OCI-LY1 (cell line): ENCODE results near the gene CASQ2.

Experiments used
- H2AFZ ChIP-seq: fragments of 200-600 bp; sonication (generic), shearing (Covaris generic); 2 replicates; pipeline ENCODE4 v1.6.0; 2014; ENCODE audit warnings: antibody characterized with exemption, mild to moderate bottlenecking, low read length
- H3F3A ChIP-seq: fragments of 200-600 bp; sonication (generic), shearing (Covaris generic); 2 replicates; pipeline ENCODE4 v1.6.0; 2014; ENCODE audit warnings: mild to moderate bottlenecking, antibody characterized with exemption, low read length, moderate library complexity; ENCODE audit not compliant: insufficient read depth
- H3K27ac ChIP-seq: fragments of 200-600 bp; sonication (generic); 2 replicates; pipeline ENCODE4 v1.5.1; 2014; ENCODE audit warnings: low read length, mixed run types, mild to moderate bottlenecking, low read depth; ENCODE audit not compliant: poor library complexity, severe bottlenecking
- H3K27me3 ChIP-seq: fragments of 200-600 bp; sonication (generic); 2 replicates; pipeline ENCODE4 v1.6.0; 2014; ENCODE audit warnings: antibody characterized with exemption, mild to moderate bottlenecking, low read length, moderate library complexity; ENCODE audit not compliant: insufficient read depth
- H3K36me3 ChIP-seq: fragments of 200-600 bp; sonication (generic); 2 replicates; pipeline ENCODE4 v1.6.1; 2014; ENCODE audit warnings: mild to moderate bottlenecking, antibody characterized with exemption, low read length, moderate library complexity, mixed read lengths; ENCODE audit not compliant: insufficient read depth
- H3K4me1 ChIP-seq: fragments of 200-600 bp; sonication (generic); 2 replicates; pipeline ENCODE4 v1.5.1; 2014; ENCODE audit warnings: mild to moderate bottlenecking, low read length, moderate library complexity; ENCODE audit not compliant: insufficient read depth, severe bottlenecking
- H3K4me2 ChIP-seq: fragments of 200-600 bp; sonication (generic), shearing (Covaris generic); 2 replicates; pipeline ENCODE4 v1.6.1; 2014; ENCODE audit warnings: low read length
- H3K4me3 ChIP-seq: fragments of 200-600 bp; sonication (generic); 2 replicates; pipeline ENCODE4 v1.5.1; 2014; ENCODE audit warnings: low read length, low read depth, mild to moderate bottlenecking, mixed read lengths; ENCODE audit not compliant: poor library complexity, severe bottlenecking
- H3K79me2 ChIP-seq: fragments of 200-600 bp; shearing (Covaris generic); 2 replicates; pipeline ENCODE4 v1.6.1; 2016; ENCODE audit warnings: mixed run types, low read length, mixed read lengths; ENCODE audit not compliant: insufficient read depth
- H3K9ac ChIP-seq: fragments of 200-600 bp; sonication (generic), shearing (Covaris generic); 2 replicates; pipeline ENCODE4 v1.6.1; 2014; ENCODE audit warnings: mild to moderate bottlenecking, low read length, mixed read lengths
- H3K9me2 ChIP-seq: fragments of 200-600 bp; sonication (generic), shearing (Covaris generic); 2 replicates; pipeline ENCODE4 v1.6.1; 2014; ENCODE audit warnings: low read depth, mild to moderate bottlenecking, low read length, mixed read lengths
- H3K9me3 ChIP-seq: fragments of 200-600 bp; shearing (Covaris generic); 2 replicates; pipeline ENCODE4 v1.6.1; 2014; ENCODE audit warnings: low read length, mixed read lengths
- H4K20me1 ChIP-seq: fragments of 200-600 bp; sonication (generic), shearing (Covaris generic); 2 replicates; pipeline ENCODE4 v1.6.0; 2016; ENCODE audit warnings: mild to moderate bottlenecking, low read length; ENCODE audit not compliant: insufficient read depth
- CTCF ChIP-seq: fragments of 200-600 bp; sonication (generic), shearing (Covaris generic); IDR thresholded peaks from 2 replicates; pipeline ENCODE4 v1.5.1; 2017; ENCODE audit warnings: mild to moderate bottlenecking, antibody characterized with exemption, low read length, moderate library complexity, mixed read lengths
- EZH2 ChIP-seq: fragments of 200-600 bp; sonication (generic), shearing (Covaris generic); IDR thresholded peaks from 2 replicates; pipeline ENCODE4 v1.8.0; 2017; ENCODE audit warnings: borderline replicate concordance, mixed run types, mild to moderate bottlenecking, antibody characterized with exemption, low read length, moderate library complexity, mixed read lengths

The CASQ2 gene

GRCh38 chr1:115809076-115809475 lies 40.6 kb upstream of the CASQ2 start:
- H3K9ac ChIP-seq: no peak overlapping the region
- H4K20me1 ChIP-seq: no peaks in the 10 kb centered on the region
- no peaks in the 10 kb centered on the region for H3K9me2 ChIP-seq
- H3K27ac ChIP-seq: no peak overlapping the region
- H3K36me3 ChIP-seq: no peaks in the 10 kb centered on the region
- H3F3A ChIP-seq: no peaks in the 10 kb centered on the region
- no peaks in the 10 kb centered on the region for H3K4me1 ChIP-seq
- no peak for TF ChIP-seq EZH2
- TF ChIP-seq CTCF: no peak
- no peak overlapping the region for H3K4me2 ChIP-seq
- no peak overlapping the region for H3K4me3 ChIP-seq
- no peak overlapping the region for H2AFZ ChIP-seq
- H3K9me3 ChIP-seq: no peaks in the 10 kb centered on the region
- no peaks in the 10 kb centered on the region for H3K27me3 ChIP-seq
- no peaks in the 10 kb centered on the region for H3K79me2 ChIP-seq

- H4K20me1 ChIP-seq: no peaks in the 10 kb centered on the region
- H3K4me2 ChIP-seq: no peak overlapping the region
- no peaks in the 10 kb centered on the region for H3K9me3 ChIP-seq
- H3K4me1 ChIP-seq: no peaks in the 10 kb centered on the region
- no peak overlapping the region for H3K9ac ChIP-seq
- H3K27me3 ChIP-seq: no peaks in the 10 kb centered on the region
- H3F3A ChIP-seq: no peaks in the 10 kb centered on the region
- no peaks in the 10 kb centered on the region for H3K36me3 ChIP-seq
- peak; percentile 76 for TF ChIP-seq CTCF
- TF ChIP-seq EZH2: no peak
- no peaks in the 10 kb centered on the region for H3K79me2 ChIP-seq
- H3K27ac ChIP-seq: no peak overlapping the region
- no peak overlapping the region for H3K4me3 ChIP-seq
- no peak overlapping the region for H2AFZ ChIP-seq
- no peaks in the 10 kb centered on the region for H3K9me2 ChIP-seq
Observed at GRCh38 chr1:115807723-115808122, 39.2 kb upstream of the CASQ2 start.

- Histone ChIP-seq H3K9ac (no peak overlapping the region), H3K4me3 (no peak overlapping the region), H3K36me3 (no peaks in the 10 kb centered on the region), H2AFZ (no peak overlapping the region), H3F3A (no peaks in the 10 kb centered on the region), H3K9me2 (no peaks in the 10 kb centered on the region), H3K4me2 (no peak overlapping the region), H3K79me2 (no peaks in the 10 kb centered on the region), H4K20me1 (no peaks in the 10 kb centered on the region), H3K4me1 (no peaks in the 10 kb centered on the region), H3K27ac (no peak overlapping the region), H3K27me3 (no peaks in the 10 kb centered on the region), H3K9me3 (no peaks in the 10 kb centered on the region)
- no peak for TF ChIP-seq EZH2
- TF ChIP-seq CTCF: no peak
Observed at GRCh38 chr1:115805597-115805996, 37.1 kb upstream of the CASQ2 start.
